Measurements from ENCODE around the gene PRICKLE2. TPM values are rescaled to one million over a fixed set of nuclear protein-coding genes. Genes with fewer than 3 reads are reported as not detected.

Gene PRICKLE2
- total RNA-seq, 1 experiment from 2014 or later: 3.2 TPM

- no peak overlapping the region for H2BK5ac ChIP-seq (ENCODE audit: insufficient read length, low read length)
- Mint-ChIP-seq H3K4me3 (no peak overlapping the region), H3K27ac (no peak overlapping the region; a peak in 1 of 7 replicates), H3K9me3 (no peaks in the 10 kb centered on the region), H3K4me1 (peaks cover 10 to 13% of the 10 kb centered on the region in 2 experiments), H3K27me3 (ENCODE audit: low read depth) (no peaks in the 10 kb centered on the region), H3K36me3 (ENCODE audit: insufficient read depth in 1 of 3, low read depth in 3 of 3) (no peaks in the 10 kb centered on the region)
- H3K14ac ChIP-seq (ENCODE audit: insufficient read depth, low read length): no peak overlapping the region
- no peaks in the 10 kb centered on the region for H3K9me3 ChIP-seq (ENCODE audit: control insufficient read depth, low read depth, low read length)
- no peak overlapping the region for H3K4ac ChIP-seq (ENCODE audit: low read depth, low read length)
- H3K4me2 ChIP-seq (ENCODE audit: insufficient read depth, insufficient read length, low read length): no peak overlapping the region
- no peak overlapping the region for H2BK15ac ChIP-seq (ENCODE audit: low read depth, low read length)
- no peaks in the 10 kb centered on the region for H4K20me1 ChIP-seq (ENCODE audit: control insufficient read depth, insufficient read depth, insufficient read length)
- no peaks in the 10 kb centered on the region for H3K23me2 ChIP-seq (ENCODE audit: insufficient read length, low read depth, low read length, poor library complexity, severe bottlenecking)
- H2AK5ac ChIP-seq (ENCODE audit: insufficient read length, low read length): no peak overlapping the region
- no peak for DNase-seq
- no peaks in the 10 kb centered on the region for H3K27me3 ChIP-seq (ENCODE audit: insufficient read depth, low read length)
- no peak overlapping the region for H2BK12ac ChIP-seq (ENCODE audit: insufficient read length, low read depth, low read length)
- no peaks in the 10 kb centered on the region for H3K4me1 ChIP-seq (ENCODE audit: insufficient read depth, low read length)
- H4K91ac ChIP-seq (ENCODE audit: insufficient read length, low read depth, low read length): no peak overlapping the region
- H3K79me1 ChIP-seq (ENCODE audit: insufficient read depth, low read depth, low read length, poor library complexity, severe bottlenecking): no peaks in the 10 kb centered on the region
- H3K18ac ChIP-seq (ENCODE audit: insufficient read length, low read depth, low read length): no peak overlapping the region
- H2BK20ac ChIP-seq (ENCODE audit: low read depth, low read length, poor library complexity, severe bottlenecking): no peak overlapping the region
- no peak for TF ChIP-seq CTCF (conservative IDR thresholded peaks at IDR 0.05)
- no peak overlapping the region for H4K8ac ChIP-seq (replicated peaks; ENCODE audit: insufficient read length, low read depth, low read length)
- no peak overlapping the region for H2AFZ ChIP-seq (ENCODE audit: low read length)
- no peaks in the 10 kb centered on the region for H3K79me2 ChIP-seq (ENCODE audit: insufficient read depth, low read length)
- WGBS (ENCODE audit: extremely low coverage, insufficient read length, low lambda C conversion rate): no CpG with 5 or more reads among the region's 2 CpGs
- H2BK120ac ChIP-seq (ENCODE audit: low read depth, low read length, poor library complexity, severe bottlenecking): no peak overlapping the region
- H4K5ac ChIP-seq (ENCODE audit: insufficient read length, low read depth, low read length): no peak overlapping the region
- H3K23ac ChIP-seq (ENCODE audit: insufficient read length, low read depth, low read length): no peak overlapping the region
- H3T11ph ChIP-seq (ENCODE audit: low read length): no peak overlapping the region
- H3K9ac ChIP-seq (ENCODE audit: extremely low read depth, insufficient read length, low read length): no peak overlapping the region
- H3K27ac ChIP-seq (ENCODE audit: insufficient read length, low read depth, low read length): no peak overlapping the region
- no peak overlapping the region for H3K56ac ChIP-seq (ENCODE audit: insufficient read length, low read depth, low read length)
Observed at GRCh38 chr3:64133272-64133671, 92.0 kb downstream of the PRICKLE2 start.
